ENCODE data around the gene F12. TPM values are rescaled to one million over a fixed set of nuclear protein-coding genes. Genes with fewer than 3 reads are reported as not detected.

F12 gene
- total and polyA plus RNA-seq, 2 of the 8 experiments (the other 6 are each of a cell fraction or from before 2014, with no cell fraction given): 6.5 to 7.8 TPM

- Histone ChIP-seq H2BK15ac (ENCODE audit: low read length) (no peak overlapping the region), H4K91ac (replicated peaks; ENCODE audit: insufficient read length, low read length) (no peak overlapping the region), H4K20me1 (replicated peaks in 1 of 2; ENCODE audit: control insufficient read depth in 1 of 2, insufficient read depth in 2 of 2, low read length in 2 of 2) (peaks cover 0 to 8% of the 10 kb centered on the region in 2 experiments), H2BK20ac (ENCODE audit: low read length) (no peak overlapping the region), H2AK5ac (ENCODE audit: low read depth, low read length) (no peak overlapping the region), H3K9ac (replicated peaks in 1 of 4; ENCODE audit: extremely low read depth in 1 of 4, low read depth in 3 of 4, low read length in 3 of 4) (no peak overlapping the region), H3K4me2 (ENCODE audit: insufficient read depth in 1 of 2, low read depth in 2 of 2, low read length in 2 of 2) (no peak overlapping the region; a peak in 1 of 4 replicates), H3K9me3 (ENCODE audit: insufficient read depth in 2 of 2, low read depth in 1 of 2, low read length in 1 of 2) (no peaks in the 10 kb centered on the region), H3K14ac (ENCODE audit: insufficient read length) (no peak overlapping the region), H4K5ac (ENCODE audit: insufficient read length, low read depth, low read length) (no peak overlapping the region), H3K23ac (ENCODE audit: insufficient read length) (no peak overlapping the region), H2BK12ac (ENCODE audit: low read depth, low read length) (no peak overlapping the region; the same call in 1 of the 2 replicates), H3K79me1 (ENCODE audit: low read depth, low read length) (peaks cover 7% of the 10 kb centered on the region; the same call in 1 of the 2 replicates), H3K4me3 (ENCODE audit: extremely low read depth in 1 of 4, insufficient read depth in 2 of 4, low read depth in 3 of 4, low read length in 4 of 4) (no peak overlapping the region), H2AFZ (ENCODE audit: low read length) (no peak overlapping the region), H3K79me2 (ENCODE audit: control insufficient read depth in 1 of 2, insufficient read depth in 2 of 2, low read length in 2 of 2) (no peaks in the 10 kb centered on the region), H3K56ac (replicated peaks; ENCODE audit: insufficient read length, low read depth, low read length) (no peak overlapping the region), H3K27me3 (replicated peaks in 1 of 4; ENCODE audit: control insufficient read depth in 3 of 4, extremely low read depth in 1 of 4, insufficient read depth in 3 of 4, low read length in 3 of 4) (peaks cover 1 to 13% (median 11%) of the 10 kb centered on the region in 4 experiments; a peak in 4 of 7 replicates), H2BK5ac (ENCODE audit: low read depth, low read length) (no peak overlapping the region), H3K4me1 (replicated peaks in 1 of 4; ENCODE audit: control insufficient read depth in 3 of 4, insufficient read depth in 4 of 4, low read length in 3 of 4) (peaks cover 5 to 27% (median 23%) of the 10 kb centered on the region in 4 experiments), H3K23me2 (ENCODE audit: low read depth, low read length) (peaks cover 12% of the 10 kb centered on the region; the same call in 1 of the 2 replicates), H3K4ac (replicated peaks; ENCODE audit: insufficient read length, low read depth, low read length) (no peak overlapping the region), H3K36me3 (ENCODE audit: control insufficient read depth in 2 of 4, insufficient read depth in 4 of 4, low read length in 3 of 4) (no peaks in the 10 kb centered on the region), H3K27ac (ENCODE audit: low read depth, low read length) (no peak overlapping the region), H2BK120ac (replicated peaks; ENCODE audit: low read depth, low read length) (no peak overlapping the region), H4K8ac (ENCODE audit: extremely low read depth, insufficient read depth, low read length) (no peak overlapping the region), H3K18ac (ENCODE audit: extremely low read depth, low read length) (no peak overlapping the region)
- DNase-seq (ENCODE audit: low read depth in 1 of 2, low spot score in 2 of 2) (no peak), FAIRE-seq (no peak)
- CTCF ChIA-PET (ENCODE audit: partially characterized antibody): interaction anchor here (0.7 to 16.9 kb wide), 15 partner anchors 17 to 130 kb away, joined by 3 to 363 read pairs (median 9); partner anchors contain the start of genes GRK6, LMAN2, MXD3 and PFN3
- 99% methylated on average over 12 of the region's 12 CpGs; no CpG with 5 or more reads in 1 of the 2 experiments for WGBS, 2 experiments (ENCODE audit: extremely low coverage in 1 of 2, insufficient coverage in 1 of 2, insufficient read length in 1 of 2, insufficient replicate concordance in 2 of 2, low coverage in 1 of 2, low lambda C conversion rate in 2 of 2, missing lambda C conversion rate in 1 of 2)
- POLR2A ChIA-PET (ENCODE audit: partially characterized antibody): interaction anchor here (0.6 to 4.4 kb wide), 14 partner anchors 10 to 124 kb away, joined by 3 to 18 read pairs (median 5); partner anchors contain the start of genes GRK6, LMAN2, PDLIM7 and PRR7
- TF ChIP-seq YY1 (IDR thresholded peaks at IDR 0.05; ENCODE audit: low read depth, low read length) (no peak), CHD1 (IDR thresholded peaks at IDR 0.05; ENCODE audit: low read depth, low read length) (no peak), E2F6 (IDR thresholded peaks at IDR 0.05) (no peak), RNF2 (IDR thresholded peaks at IDR 0.05; ENCODE audit: borderline replicate concordance, low read depth, low read length, missing control alignments, poor library complexity, severe bottlenecking) (no peak), SIRT6 (IDR thresholded peaks at IDR 0.05; ENCODE audit: low read length) (no peak), RBBP5 (IDR thresholded peaks at IDR 0.05; ENCODE audit: borderline replicate concordance, low read depth, low read length) (no peak), CEBPB (IDR thresholded peaks at IDR 0.05; ENCODE audit: low read depth, low read length) (no peak), JUND (IDR thresholded peaks at IDR 0.05; ENCODE audit: low read length) (no peak), MAFK (IDR thresholded peaks at IDR 0.05; ENCODE audit: low read depth, low read length) (no peak), MAX (IDR thresholded peaks at IDR 0.05) (no peak)
Measured at GRCh38 chr5:177372034-177372896, 37.1 kb downstream of the F12 start.
